CD4-positive, alpha-beta T cell treated with Interleukin-6 for 4 hours (primary cell): ENCODE data around the gene ATF2.

Experiments used
- DNase-seq: peaks from one replicate; pipeline ENCODE4 v3.0.0-alpha.2; 2020; ENCODE audit warnings: mixed read lengths

The ATF2 gene

GRCh38 chr2:175076272-175076671, 91.7 kb downstream of the ATF2 start:
- DNase-seq = no peak

GRCh38 chr2:175074478-175074877, 93.5 kb downstream of the ATF2 start:
- DNase-seq = no peak

DNA sequence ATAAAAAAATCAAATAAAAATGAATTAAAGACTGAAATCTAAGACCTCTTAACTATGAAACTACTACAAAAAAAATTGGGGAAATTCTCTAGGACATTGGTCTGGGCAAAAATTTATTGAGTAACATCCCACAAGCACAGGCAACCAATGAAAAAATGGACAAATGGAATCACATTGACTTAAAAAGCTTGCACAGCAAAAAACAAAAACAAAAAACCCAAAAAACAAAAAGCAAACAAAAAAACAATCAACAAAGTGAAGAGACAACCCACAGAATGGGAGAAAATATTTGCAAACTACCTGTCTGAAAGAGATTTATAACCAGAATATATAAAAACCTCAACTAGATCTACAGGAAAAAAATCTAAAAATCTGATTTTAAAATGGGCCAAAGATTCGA, 99.5 kb downstream of the ATF2 start:
- DNase-seq = no peak

DNA sequence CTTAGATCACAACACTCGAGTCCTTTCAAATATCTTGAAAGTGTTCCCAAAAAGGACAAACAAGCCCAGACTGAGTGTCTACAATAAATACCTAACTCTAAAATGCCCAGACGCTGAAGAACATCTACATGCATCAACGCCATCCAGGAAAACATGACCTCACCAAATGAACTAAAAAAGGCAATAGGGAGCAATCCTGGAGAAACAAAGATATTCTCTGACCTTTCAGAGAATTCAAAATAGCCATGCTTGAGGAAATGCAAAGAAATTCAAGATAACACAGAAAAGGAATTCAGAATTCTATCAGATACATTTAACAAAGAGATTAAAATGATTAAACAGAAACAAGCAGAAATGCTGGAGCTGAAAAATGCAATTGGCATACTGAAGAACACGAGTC, 101.6 kb downstream of the ATF2 start:
- DNase-seq = no peak

- no peak for DNase-seq
Measured at GRCh38 chr2:175064797-175065196, 103.2 kb downstream of the ATF2 start.

- no peak for DNase-seq
Measured at GRCh38 chr2:175063741-175064140, 104.3 kb downstream of the ATF2 start.

DNA sequence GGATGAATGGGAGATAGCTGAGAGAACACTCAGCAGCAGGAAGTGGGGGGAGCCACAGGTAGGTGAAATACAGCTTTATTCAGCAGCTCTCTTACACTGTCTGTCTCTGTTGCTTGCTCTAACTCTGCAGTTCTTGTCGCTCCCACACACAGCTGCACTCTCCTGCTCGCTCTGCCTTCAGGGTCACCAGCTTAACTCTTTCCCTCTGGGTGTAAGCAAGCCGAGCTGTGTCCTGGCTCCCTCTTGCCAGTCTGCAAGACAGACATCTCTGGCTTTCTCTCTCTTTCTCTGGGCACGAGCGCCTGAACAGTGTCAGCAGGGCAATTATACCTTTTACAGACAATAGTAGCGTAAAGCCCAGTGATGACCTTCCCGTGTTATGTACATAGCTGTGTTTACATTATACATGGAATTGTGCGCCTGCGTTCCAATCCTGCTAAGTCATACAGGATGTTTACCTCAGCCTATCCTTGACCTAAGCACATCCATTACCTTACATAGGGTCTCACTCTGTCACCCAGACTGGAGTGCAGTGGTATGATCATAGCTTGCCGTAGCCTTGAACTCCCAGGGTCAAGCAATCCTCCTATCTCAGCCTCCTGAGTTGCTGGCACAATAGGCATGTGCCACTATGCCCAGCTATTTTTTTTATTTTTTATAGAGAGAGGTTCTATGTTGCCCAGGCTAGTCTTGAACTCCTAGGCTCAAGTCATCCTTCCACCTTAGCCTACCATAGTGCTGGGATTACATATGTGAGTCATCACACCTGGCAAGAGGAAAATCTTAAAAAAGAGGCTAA, 105.0 kb downstream of the ATF2 start:
- no peak for DNase-seq

DNA sequence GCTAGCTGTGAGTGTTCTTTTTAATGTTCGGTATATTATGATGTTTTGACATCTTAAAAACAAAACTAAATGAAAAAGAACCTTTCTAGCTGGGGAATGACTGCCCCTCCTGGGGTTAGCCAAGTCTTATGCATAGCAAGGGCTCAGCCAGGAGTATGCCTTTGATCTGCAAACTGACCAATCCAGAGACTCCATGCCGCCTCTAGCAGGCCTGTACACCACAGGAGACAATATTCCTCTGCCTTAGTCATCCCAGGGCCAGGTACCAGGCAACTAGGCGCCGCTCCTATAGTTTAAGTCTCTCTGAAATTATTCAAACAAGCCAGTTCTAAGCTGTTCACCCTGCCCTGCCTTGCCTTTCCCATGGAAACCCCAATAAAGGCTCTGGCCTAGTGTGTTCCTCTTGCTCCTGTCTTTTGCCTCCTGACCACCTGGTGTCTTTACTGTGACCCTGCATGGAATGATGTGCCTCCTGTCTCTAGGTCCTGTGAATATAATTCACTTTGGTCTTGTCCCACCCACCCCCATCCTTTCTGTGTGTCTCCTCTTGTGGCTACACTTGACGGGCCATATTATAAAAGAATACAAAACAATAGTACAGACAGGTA, 110.8 kb downstream of the ATF2 start:
- no peak for DNase-seq

DNA sequence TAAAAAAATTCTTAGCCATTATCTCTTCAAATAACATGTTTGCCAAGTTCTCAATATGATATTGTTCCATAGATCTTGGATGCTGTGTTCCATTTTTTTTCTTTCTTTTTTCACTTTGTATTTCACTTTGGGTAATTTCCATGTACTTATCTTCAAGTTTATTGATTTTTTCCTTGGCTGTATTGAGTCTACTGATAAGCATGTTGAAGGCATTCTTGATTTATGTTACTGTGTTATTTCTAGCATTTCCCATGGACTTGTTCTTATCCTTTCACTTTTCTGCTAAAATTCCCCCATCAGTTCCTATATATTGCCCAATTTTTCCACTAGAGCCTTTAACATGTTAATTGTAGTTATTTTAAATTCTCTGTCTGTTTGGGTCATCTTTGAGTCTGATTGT, 112.0 kb downstream of the ATF2 start:
- no peak for DNase-seq

- DNase-seq = no peak
Measured at GRCh38 chr2:175054340-175054739, 113.7 kb downstream of the ATF2 start.

GRCh38 chr2:175049661-175050060, 118.3 kb downstream of the ATF2 start:
- DNase-seq = no peak

GRCh38 chr2:175048275-175048674, 119.7 kb downstream of the ATF2 start:
- DNase-seq = no peak

- no peak for DNase-seq
Measured at GRCh38 chr2:175039490-175039889, 128.5 kb downstream of the ATF2 start.

- DNase-seq = no peak
Measured at GRCh38 chr2:175039031-175039430, 129.0 kb downstream of the ATF2 start.

- no peak for DNase-seq
Measured at GRCh38 chr2:175037941-175038340, 130.1 kb downstream of the ATF2 start.

DNA sequence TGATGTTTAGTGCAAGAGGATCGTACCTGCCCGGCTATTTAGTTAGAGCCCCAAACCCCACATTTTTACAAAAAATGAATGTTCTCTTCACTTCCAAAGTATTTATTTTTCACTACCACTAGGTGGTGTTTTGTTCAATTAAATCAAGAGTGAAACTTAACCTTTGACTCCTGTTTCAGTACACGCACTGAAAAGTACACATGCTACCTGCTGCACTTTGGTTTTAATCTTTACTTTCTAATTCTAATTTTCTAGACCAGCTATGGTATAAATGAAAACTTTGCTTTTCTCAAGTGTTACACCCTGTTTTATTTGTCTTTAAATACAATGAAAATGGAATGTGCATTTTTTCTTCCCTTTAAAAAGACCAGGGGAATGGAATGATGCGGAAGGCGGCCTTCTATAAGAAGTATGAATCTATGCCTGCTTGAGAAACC, 131.4 kb downstream of the ATF2 start:
- DNase-seq = no peak

DNA sequence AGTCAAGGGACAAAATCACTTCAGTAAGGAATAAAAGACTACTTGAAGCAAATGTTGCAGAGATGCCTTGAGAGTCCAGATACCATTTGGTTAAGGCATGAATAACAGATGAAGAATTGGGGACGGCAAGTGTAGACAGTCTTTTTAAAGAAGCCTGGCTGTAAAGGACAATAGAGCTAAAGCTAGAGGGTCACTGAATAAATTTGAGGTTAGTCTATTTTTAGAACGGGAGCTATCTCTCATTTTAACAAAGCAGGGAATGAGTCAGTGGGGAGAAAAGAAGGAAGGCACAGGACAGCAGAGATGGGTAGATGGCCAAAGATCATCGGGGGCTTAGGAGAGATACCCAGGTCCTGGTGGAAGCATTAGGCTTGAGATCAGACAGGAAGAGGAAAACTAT, 132.2 kb downstream of the ATF2 start:
- DNase-seq = no peak

DNA sequence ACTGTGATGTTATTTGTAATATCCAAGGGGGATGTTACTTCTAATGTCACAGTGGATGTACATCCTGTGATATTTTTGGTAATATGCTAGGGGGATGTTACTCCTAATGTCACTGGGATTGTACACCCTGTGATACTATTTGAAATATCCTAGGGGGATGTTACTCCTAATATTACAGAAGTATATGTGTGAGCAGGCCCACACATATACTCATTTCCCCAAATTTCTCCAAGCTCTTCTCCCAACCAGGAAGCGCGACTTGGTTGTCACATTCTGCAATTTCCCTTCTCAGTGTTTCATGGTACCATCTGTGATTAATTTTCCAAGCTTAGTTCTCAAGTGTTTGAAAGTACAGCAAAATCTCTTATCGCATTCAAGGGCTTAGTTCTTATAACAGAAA, 133.3 kb downstream of the ATF2 start:
- no peak for DNase-seq

- no peak for DNase-seq
Measured at GRCh38 chr2:175030380-175031271, 137.4 kb downstream of the ATF2 start.

GRCh38 chr2:175027755-175028154, 140.2 kb downstream of the ATF2 start:
- DNase-seq = no peak

DNA sequence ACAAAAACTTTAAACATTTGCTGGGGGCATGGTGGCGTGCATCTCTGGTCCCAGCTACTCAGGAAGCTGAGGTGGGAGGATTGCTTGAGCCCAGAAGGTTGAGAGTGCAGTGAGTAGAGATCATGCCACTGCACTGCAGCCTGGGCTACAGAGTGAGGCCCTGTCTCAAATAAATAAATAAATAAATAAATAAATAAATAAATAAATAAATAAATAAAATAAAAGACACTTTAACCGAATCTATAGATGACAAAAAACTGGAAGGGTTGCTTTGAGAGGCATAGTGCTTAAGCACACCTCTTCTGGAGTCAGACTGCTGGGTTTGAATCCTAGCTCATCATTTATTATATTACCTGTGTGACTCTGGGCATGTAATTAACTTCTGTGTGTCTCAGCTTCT, 141.6 kb downstream of the ATF2 start:
- no peak for DNase-seq

DNA sequence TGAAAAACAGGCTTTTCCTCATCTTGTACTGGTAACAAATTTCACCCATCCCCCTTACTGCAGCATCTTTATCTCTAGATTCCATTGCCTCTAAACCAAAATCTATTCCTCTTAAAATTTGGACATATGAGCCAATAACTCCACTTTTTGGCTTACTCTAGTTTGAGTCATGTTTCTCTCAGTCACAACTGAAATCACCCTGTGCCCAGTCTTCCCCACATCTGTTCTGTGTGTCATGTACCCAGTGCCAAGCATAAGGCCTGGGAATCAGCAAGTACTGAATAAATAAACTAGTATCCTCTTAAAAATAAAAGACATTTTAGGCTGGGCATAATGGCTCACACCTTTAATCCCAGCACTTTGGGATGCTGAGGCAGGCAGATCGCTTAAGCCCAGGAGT, 142.1 kb downstream of the ATF2 start:
- no peak for DNase-seq

GRCh38 chr2:175025233-175025632, 142.8 kb downstream of the ATF2 start:
- DNase-seq = no peak

- no peak for DNase-seq
Measured at GRCh38 chr2:175022923-175023322, 145.1 kb downstream of the ATF2 start.
